Measurements from ENCODE around the gene A1BG.

A1BG gene, protein sequence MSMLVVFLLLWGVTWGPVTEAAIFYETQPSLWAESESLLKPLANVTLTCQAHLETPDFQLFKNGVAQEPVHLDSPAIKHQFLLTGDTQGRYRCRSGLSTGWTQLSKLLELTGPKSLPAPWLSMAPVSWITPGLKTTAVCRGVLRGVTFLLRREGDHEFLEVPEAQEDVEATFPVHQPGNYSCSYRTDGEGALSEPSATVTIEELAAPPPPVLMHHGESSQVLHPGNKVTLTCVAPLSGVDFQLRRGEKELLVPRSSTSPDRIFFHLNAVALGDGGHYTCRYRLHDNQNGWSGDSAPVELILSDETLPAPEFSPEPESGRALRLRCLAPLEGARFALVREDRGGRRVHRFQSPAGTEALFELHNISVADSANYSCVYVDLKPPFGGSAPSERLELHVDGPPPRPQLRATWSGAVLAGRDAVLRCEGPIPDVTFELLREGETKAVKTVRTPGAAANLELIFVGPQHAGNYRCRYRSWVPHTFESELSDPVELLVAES

DNA sequence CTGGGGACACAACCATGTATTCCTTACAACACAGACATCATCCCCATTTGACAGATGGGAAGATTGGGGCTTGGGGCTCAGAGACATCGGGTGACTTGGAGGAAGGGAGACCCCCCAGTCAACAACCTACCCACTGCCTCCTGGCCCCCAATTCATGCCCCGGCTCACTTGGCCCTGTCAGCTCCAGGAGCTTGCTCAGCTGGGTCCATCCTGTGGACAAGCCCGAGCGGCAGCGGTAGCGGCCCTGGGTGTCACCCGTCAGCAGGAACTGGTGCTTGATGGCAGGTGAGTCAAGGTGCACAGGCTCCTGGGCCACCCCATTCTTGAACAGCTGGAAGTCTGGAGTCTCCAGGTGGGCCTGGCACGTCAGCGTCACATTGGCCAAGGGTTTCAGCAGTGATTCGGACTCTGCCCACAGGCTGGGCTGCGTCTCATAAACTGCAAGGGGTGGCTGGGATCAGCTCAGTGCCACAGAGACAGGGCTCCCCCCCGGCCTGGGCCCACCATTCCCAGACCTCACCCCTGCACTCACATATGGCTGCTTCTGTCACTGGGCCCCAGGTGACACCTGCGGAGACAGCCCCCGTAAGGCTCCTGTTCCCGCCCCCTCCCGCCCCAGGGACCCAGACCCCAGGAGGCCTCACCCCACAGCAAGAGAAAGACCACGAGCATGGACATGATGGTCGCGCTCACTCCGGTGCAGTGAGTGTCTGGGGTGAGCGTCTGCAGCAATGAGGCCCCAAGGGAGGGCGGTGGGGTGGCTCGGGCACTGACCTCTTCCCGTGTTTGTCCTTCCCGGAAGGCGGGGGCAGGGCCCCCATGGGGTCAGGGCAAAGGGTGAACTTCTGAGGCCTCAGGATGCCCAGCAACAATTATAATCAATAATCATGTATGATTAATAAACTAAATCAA lies at the start of gene A1BG:
TSS of gene A1BG (minus strand) at position 733 of the 912 bp plus-strand sequence. CDS start at position 678, 55 bp downstream.
- H3K4me1 Mint-ChIP-seq: peaks cover 11% of the 10 kb centered on the region
- no peak within 1 kb of the TSS for H3K27ac Mint-ChIP-seq
- H3K4me3 Mint-ChIP-seq: no peak within 1 kb of the TSS
- H3K9me3 Mint-ChIP-seq: peaks cover 2% of the 10 kb centered on the region
- no peaks in the 10 kb centered on the region for H3K27me3 Mint-ChIP-seq
- DNase-seq (ENCODE audit: low spot score in 2 of 2): no peak
- no peak for ATAC-seq (ENCODE audit: low read depth)
- H3K36me3 Mint-ChIP-seq: peaks cover 12% of the 10 kb centered on the region

DNA sequence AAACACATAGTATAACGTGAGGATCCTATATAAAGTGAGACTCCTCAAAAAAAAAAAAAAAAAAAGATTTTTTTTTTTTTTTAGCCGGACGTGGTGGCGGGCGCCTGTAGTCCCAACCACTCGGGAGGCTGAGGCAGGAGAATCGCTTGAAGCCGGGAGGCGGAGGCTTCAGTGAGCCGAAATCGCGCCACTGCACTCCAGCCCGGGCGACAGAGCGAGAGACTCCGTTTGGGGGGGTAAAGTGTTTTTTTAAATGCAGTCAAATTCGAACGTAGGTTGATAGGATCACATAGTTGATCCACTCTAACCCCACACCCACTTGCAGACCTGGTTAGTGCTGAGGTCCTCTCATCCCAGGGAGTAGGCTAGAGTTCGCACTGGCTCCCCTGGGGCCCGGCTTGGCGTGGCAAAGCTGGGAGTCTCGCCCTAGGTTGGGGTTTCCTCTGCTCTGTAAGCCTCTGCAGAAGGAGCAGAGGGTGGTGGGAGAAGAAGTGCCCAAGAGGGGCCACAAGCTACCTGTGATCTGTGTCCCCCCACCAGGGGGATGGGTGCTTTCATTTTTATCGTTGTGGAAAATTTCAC lies 48.6 kb upstream of the A1BG start:
- DNase-seq (ENCODE audit: low spot score in 2 of 2) (no peak), ATAC-seq (ENCODE audit: low read depth) (no peak)
- Mint-ChIP-seq H3K9me3 (no peaks in the 10 kb centered on the region), H3K27me3 (peaks cover 11% of the 10 kb centered on the region), H3K36me3 (peaks cover 2% of the 10 kb centered on the region), H3K27ac (peak overlapping the region; percentile 93), H3K4me1 (peaks cover 12% of the 10 kb centered on the region), H3K4me3 (no peak overlapping the region)

DNA sequence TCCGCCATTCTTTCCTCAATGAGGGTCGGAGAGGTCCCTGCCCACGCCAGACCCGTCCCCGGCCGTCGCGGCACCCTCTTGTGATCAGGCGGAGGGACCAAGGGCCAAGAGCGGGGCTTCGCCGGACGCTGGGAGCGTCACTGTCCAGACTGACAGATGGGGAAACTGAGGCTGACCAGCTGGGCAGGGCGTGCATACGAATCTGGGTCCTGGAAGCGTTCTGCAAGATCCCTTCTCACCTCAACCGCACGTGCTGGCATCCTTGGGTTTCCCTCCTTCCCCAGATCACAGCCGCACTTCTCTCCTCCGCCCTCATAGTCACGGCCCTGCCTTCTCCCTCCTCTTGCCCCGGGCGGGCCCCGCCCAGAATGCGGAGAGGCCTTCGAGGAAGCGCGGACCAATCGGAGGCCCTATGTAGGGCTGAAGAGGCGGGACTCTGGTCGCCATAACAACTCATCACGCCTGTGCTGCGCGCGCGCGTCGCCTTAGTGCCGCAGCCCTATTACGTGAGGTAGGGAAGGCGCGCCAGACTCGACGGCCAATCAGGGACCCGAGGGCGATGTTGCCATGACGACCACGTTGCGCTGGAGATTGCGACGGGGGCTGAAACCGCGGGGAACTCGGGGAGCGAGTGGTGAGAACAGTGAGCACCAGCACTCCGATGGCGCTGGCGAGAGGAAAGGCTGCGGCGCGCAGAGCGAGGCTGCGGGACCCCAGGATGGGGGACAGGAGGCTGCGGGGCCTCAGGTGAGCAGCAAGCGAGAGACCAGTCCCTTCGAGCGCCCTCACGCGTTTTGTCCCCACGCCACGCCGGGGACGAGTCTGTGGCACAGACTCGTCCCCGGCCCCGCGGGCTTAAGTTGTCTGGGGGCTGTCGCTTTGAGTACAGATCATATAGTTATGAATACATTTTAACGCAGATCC lies 47.9 kb upstream of the A1BG start:
- H3K4me1 Mint-ChIP-seq: peaks cover 9% of the 10 kb centered on the region
- H3K36me3 Mint-ChIP-seq: no peaks in the 10 kb centered on the region
- DNase-seq (ENCODE audit: low spot score in 2 of 2) (peak; percentile 97 to 98), ATAC-seq (ENCODE audit: low read depth) (peak; percentile 95)
- H3K27ac Mint-ChIP-seq: peak overlapping the region; percentile 93
- H3K9me3 Mint-ChIP-seq: no peaks in the 10 kb centered on the region
- peaks cover 12% of the 10 kb centered on the region for H3K27me3 Mint-ChIP-seq
- peak overlapping the region; percentile 89 for H3K4me3 Mint-ChIP-seq

DNA sequence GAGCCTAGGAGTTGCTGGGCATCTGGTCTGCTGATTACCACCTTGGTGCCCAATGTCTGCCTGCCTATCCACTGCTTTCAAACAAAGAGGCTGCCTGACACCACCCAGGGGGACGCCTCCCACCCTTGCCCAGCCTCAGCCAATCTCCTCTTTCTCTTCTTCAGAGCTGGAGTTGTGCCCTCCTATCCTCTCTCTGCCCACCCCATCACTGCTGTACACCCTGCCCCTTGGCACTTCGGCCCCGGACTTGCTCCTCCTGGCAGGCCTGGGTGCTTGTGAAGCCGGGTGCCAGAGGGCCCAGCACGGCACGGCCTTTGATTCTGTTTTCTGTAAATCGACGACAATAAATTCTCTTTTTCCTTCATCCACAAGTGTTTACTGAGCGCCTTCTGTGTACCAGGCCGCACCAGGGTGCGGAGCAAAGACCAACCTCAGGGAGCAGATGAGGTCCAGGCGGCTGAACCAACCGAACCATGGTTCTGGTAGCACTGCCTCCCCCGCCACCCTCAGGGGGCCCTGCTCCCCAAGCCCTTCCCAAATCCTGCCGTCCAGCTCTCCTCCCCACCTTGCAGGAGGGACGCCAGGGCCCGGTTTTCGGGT lies 47.1 kb upstream of the A1BG start:
- no peak for DNase-seq (ENCODE audit: low spot score in 2 of 2)
- Mint-ChIP-seq H3K9me3 (no peaks in the 10 kb centered on the region), H3K27me3 (peaks cover 12% of the 10 kb centered on the region), H3K4me1 (peaks cover 12% of the 10 kb centered on the region), H3K4me3 (peak overlapping the region; percentile 89), H3K36me3 (peaks cover 3% of the 10 kb centered on the region), H3K27ac (no peak overlapping the region)
- ATAC-seq (ENCODE audit: low read depth): no peak

DNA sequence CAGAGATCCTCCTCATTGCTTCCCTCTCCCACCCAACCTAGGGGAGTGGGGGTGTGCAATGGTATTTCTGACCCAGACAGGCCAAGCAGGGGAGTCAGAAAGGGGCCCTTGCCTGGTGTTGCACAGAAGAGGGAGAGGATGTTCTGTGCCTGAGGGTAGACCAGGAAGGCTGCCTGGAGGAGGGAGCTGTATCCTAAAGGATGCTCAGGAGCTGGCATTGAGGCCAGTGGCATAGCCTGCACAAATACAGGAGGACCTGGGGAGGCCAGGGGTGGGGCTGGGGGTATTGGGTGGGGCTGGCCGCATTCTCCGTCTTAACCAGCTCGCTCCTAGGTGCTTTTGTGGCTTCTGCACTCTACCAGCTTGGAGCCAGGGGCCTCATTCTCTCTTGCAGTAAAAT lies 46.6 kb upstream of the A1BG start:
- DNase-seq (ENCODE audit: low spot score in 2 of 2) (no peak), ATAC-seq (ENCODE audit: low read depth) (no peak)
- peaks cover 12% of the 10 kb centered on the region for H3K27me3 Mint-ChIP-seq
- no peak overlapping the region for H3K27ac Mint-ChIP-seq
- no peaks in the 10 kb centered on the region for H3K9me3 Mint-ChIP-seq
- peak overlapping the region; percentile 33 for H3K4me3 Mint-ChIP-seq
- peaks cover 12% of the 10 kb centered on the region for H3K4me1 Mint-ChIP-seq
- H3K36me3 Mint-ChIP-seq: peaks cover 3% of the 10 kb centered on the region

DNA sequence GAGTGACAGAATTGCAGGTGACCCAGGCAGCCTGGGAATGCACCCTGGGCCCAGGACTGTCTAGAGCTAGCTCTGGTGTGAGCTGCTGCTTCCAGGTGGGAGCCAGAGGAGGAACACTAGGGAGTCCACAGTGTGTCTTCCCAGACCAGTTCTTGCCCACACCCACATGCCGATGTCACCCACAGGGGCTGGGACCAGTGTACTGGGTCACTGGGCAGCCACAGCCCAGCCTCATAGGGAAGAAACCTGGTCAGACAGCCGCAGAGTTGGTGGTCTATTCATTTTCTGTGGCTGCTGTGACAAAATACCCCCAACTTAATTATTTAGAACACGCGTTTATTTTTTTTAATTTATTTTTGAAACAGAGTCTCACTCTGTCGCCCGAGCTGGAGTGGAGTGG lies 45.3 kb upstream of the A1BG start:
- ATAC-seq (ENCODE audit: low read depth) (no peak), DNase-seq (ENCODE audit: low spot score in 2 of 2) (no peak)
- H3K27me3 Mint-ChIP-seq: peaks cover 12% of the 10 kb centered on the region
- H3K27ac Mint-ChIP-seq: no peak overlapping the region
- H3K4me1 Mint-ChIP-seq: peaks cover 17% of the 10 kb centered on the region
- no peaks in the 10 kb centered on the region for H3K9me3 Mint-ChIP-seq
- peaks cover 17% of the 10 kb centered on the region for H3K36me3 Mint-ChIP-seq
- no peak overlapping the region for H3K4me3 Mint-ChIP-seq

DNA sequence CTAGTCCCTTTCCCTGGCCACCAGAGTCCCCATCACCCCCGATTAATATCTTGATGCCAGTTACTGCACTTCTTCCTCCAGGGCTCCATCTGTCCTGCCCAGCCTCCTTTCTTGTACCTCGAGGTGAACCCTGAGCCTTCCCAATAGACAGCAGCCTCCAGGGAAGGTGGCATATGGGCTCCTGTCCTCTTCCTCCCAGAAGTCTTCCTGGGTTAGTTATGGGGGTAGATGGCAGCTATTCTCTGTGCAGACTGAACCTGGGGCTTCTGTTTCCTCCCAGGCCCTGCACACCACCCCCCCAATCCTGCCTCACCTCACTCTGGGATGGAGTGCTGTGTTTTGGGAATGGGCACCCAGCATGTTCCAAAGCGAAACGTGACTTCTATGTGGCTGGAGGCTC lies 44.8 kb upstream of the A1BG start:
- no peak overlapping the region for H3K27ac Mint-ChIP-seq
- peaks cover 12% of the 10 kb centered on the region for H3K27me3 Mint-ChIP-seq
- DNase-seq (ENCODE audit: low spot score in 2 of 2): no peak
- H3K4me1 Mint-ChIP-seq: peaks cover 17% of the 10 kb centered on the region
- H3K4me3 Mint-ChIP-seq: no peak overlapping the region
- ATAC-seq (ENCODE audit: low read depth): no peak
- H3K36me3 Mint-ChIP-seq: peaks cover 19% of the 10 kb centered on the region
- H3K9me3 Mint-ChIP-seq: no peaks in the 10 kb centered on the region

DNA sequence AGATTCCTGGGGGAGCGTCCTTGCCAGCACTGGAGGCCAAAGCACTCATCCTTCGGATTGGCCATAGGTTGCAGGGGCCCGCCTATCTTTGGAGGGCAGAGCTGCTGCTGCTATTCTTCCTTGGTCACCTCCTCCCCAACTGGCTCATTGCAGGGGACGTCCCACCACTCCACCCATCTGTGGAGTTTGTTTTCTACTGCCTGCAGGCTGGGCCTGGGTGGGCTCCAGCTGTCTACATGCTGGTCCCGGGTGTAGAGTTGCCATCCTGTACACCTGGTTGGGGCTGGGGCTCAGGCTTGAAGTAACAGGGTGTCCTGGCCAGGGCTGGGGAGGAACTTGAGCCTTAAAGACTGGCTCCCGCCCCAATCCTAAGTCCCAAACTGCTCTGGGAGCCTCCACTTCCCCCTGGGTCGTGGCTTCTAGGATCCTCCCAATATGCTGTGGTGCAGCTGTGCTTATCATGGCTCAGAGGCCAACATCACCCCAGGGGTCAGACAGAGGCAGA lies 44.3 kb upstream of the A1BG start:
- Mint-ChIP-seq H3K4me1 (peaks cover 21% of the 10 kb centered on the region), H3K9me3 (no peaks in the 10 kb centered on the region), H3K36me3 (peaks cover 23% of the 10 kb centered on the region), H3K27ac (no peak overlapping the region), H3K4me3 (no peak overlapping the region), H3K27me3 (peaks cover 12% of the 10 kb centered on the region)
- DNase-seq (ENCODE audit: low spot score in 2 of 2): no peak
- ATAC-seq (ENCODE audit: low read depth): no peak

DNA sequence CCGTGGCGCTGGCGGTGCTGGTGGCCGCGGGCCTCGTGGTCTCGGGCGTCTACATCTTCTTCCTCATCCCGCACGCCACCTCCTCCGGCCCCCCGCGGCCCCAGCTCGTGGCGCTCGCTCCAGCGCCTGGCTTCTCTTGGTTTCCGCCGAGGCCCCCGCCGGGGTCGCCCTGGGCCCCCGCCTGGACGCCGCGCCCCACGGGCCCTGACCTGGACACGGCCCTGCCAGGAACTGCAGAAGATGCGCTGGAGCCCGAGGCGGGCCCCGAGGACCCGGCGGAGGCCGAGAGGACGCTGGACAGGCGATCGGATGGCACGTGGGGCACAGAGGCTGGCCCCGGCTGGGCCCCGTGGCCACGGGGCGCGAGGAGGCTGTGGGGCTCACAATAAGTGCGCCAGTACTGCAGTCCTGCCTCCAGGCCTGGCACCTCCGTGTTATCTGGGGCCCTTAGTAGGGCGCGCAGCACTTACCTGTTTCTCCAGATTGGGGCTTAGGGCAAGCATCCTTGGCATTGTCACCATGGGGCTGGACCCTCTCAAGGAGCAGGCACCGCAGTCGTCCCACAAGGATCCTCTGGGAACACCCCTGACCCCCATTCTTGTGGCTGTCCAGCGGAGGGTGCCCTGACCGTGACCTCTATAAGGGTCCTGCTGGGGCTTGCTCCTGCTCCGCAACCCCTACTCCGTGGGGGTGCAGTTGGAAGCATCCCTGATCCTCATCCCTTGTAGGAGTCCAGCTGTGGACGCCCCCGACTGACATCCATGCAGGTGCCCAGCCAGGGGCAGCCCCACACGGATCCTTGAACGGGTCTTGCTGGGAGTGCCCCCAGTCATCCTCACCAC lies 43.6 kb upstream of the A1BG start:
- DNase-seq (ENCODE audit: low spot score in 2 of 2): no peak
- no peak overlapping the region for H3K4me3 Mint-ChIP-seq
- no peak for ATAC-seq (ENCODE audit: low read depth)
- no peaks in the 10 kb centered on the region for H3K9me3 Mint-ChIP-seq
- peaks cover 21% of the 10 kb centered on the region for H3K4me1 Mint-ChIP-seq
- no peak overlapping the region for H3K27ac Mint-ChIP-seq
- H3K36me3 Mint-ChIP-seq: peaks cover 23% of the 10 kb centered on the region
- peaks cover 12% of the 10 kb centered on the region for H3K27me3 Mint-ChIP-seq

DNA sequence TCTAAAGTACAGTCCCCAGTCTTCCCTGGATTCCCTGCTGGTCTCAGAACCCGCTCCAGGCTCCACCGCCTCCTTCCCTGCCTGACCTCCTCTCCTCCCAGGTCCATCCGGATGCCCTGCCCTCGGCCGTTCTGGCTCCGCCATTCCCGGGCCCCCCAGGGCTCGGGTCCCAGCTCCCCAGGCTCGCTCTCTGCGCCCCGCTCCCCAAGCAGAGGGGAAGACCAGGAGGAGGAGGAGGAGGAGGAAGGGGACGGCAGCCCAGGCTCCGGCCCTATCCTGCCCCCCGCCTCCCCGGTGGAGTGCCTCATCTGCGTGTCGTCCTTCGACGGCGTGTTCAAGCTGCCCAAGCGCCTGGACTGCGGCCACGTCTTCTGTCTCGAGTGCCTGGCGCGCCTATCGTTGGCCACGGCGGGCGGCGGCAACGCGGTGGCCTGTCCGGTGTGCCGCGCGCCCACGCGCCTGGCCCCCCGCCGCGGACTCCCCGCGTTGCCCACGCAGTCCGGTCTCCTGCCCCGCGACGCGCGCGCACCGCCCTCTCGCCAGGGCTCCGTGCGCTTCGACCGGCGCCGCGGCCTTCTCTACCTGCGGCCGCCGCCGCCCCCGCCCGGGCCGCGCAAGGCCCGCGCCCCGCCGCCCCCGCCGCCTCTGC lies 42.8 kb upstream of the A1BG start:
- ATAC-seq (ENCODE audit: low read depth): no peak
- H3K9me3 Mint-ChIP-seq: no peaks in the 10 kb centered on the region
- no peak for DNase-seq (ENCODE audit: low spot score in 2 of 2)
- H3K27me3 Mint-ChIP-seq: peaks cover 12% of the 10 kb centered on the region
- H3K36me3 Mint-ChIP-seq: peaks cover 23% of the 10 kb centered on the region
- H3K4me1 Mint-ChIP-seq: peaks cover 18% of the 10 kb centered on the region
- H3K4me3 Mint-ChIP-seq: no peak overlapping the region
- no peak overlapping the region for H3K27ac Mint-ChIP-seq

DNA sequence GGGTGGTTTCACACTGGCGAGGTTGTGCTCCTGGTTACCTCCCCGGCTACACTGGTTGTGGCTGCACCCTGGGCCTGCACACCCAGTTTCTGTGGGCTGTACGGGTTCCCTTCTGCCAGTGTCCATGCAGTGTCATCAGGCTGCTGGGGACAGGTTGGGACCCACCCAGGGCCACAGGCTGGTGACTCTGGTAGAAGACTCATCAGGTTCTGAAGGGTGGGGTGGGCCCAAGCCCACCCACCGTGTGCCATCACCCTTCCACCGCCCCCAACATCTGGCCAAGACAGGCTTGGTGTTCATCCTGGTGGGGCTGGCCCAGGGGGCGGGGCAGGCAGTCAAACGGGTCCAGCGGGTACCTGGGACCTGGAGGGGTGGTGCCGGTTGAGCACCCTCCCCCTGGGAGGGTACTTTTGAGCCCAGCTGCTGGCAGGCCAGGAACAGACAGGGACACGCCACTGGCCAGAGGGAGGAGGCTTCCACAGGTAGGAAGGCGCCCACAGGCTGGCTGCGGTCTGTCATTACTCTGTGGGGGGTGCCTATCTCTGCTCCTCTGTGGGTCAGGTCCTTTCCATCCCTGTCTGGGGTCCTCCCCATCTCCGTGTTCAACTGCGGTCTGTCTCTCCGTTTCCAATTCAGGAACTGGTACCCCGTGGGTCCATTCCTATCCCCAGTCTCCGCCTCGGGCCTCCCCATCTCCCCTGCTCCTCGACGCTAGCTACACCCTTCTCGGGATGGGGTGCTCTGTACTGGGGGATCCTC lies 42.1 kb upstream of the A1BG start, which contains the start of gene RNF225:
TSS of gene RNF225 (plus strand) at position 437 of the 759 bp plus-strand sequence. CDS start 434 bp downstream, outside the sequence.
- H3K9me3 Mint-ChIP-seq: no peaks in the 10 kb centered on the region
- peak within 1 kb of the TSS; percentile 31 for H3K27ac Mint-ChIP-seq
- ATAC-seq (ENCODE audit: low read depth) (no peak), DNase-seq (ENCODE audit: low spot score in 2 of 2) (no peak)
- no peak within 1 kb of the TSS for H3K4me3 Mint-ChIP-seq
- H3K36me3 Mint-ChIP-seq: peaks cover 27% of the 10 kb centered on the region
- H3K4me1 Mint-ChIP-seq: peaks cover 18% of the 10 kb centered on the region
- peaks cover 10% of the 10 kb centered on the region for H3K27me3 Mint-ChIP-seq
